HG03025 (cell line): Measurements from ENCODE around the gene RIPK3.

Experiments used
- ATAC-seq: cut with Tn5 transposase; IDR thresholded peaks from one replicate; pipeline ENCODE4 v1.9.1; 2021; ENCODE audit warnings: mild to moderate bottlenecking, moderate library complexity; ENCODE audit not compliant: unreplicated experiment, low FRiP score

The RIPK3 gene

GRCh38 chr14:24325041-24325530, 14.7 kb downstream of the RIPK3 start:
- ATAC-seq: no peak

- no peak for ATAC-seq
Observed at GRCh38 chr14:24324024-24324423, 15.8 kb downstream of the RIPK3 start.

- no peak for ATAC-seq
Observed at GRCh38 chr14:24323341-24323740, 16.4 kb downstream of the RIPK3 start.

DNA sequence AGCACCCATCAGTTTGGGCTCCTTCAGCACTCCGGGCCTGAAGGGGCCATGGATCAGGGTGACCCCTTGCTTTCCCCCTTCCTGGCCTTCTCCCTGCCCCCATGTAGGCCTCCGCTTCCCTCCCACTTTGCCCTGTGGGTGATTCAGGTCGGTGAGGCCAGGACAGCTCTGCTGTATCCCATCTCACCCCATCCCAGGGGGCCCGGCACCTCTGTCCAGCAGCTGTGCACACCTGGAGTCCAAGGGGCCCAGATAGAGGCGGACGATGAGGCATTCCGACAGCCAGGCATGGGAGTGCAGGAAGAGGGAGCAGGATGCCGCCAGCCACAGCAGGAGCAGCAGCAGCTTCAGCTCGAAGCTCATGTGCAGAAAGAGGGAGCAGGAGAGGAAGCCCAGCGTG, 17.1 kb downstream of the RIPK3 start:
- no peak for ATAC-seq

DNA sequence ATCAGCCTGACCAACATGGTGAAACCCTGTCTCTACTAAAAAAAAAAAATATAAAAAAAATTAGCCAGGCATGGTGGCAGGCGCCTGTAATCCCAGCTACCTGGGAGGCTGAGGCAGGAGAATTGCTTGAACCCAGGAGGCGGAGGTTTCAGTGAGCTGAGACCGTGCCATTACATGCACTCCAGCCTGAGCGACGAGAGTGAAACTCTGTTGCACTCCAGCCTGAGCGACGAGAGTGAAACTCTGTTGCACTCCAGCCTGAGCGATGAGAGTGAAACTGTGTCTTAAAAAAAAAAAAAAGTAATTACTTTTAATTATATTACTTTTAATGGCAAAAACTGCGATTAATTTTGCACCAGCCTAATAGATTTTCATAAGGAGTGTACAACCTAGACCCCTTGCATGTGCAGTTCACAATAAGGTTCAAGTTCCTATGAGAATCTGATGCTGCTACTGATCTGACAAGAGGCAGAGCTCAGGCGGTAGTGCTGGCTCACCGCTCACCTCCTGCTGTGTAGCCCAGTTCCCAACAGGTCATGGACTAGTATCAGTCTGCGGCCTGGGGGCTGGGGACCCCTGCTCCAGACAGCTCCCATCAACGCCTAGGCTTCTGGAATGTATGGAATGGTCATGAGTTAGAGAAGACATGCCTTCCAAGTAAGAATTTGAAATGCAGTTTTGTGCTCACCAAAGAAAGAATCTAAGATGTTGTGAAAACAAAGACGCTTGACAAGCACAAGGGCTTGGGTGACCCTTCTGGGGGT, 18.4 kb downstream of the RIPK3 start:
- ATAC-seq: no peak

- no peak for ATAC-seq
Observed at GRCh38 chr14:24317141-24317928, 22.5 kb downstream of the RIPK3 start.

DNA sequence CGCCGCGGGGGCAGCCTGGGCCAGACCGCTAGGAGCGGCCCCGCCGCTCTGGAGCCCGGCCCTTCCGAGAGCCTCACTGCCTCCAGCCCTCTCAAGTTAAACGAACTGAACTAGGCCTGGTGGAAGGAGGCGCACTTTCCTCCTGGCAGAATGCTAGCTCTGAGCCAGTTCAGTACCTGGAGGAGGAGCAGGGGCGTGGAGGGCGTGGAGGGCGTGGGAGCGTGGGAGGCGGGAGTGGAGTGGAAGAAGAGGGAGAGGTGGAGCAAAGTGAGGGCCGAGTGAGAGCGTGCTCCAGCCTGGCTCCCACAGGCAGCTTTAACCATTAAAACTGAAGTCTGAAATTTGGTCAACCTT, 23.2 kb downstream of the RIPK3 start:
- no peak for ATAC-seq

- no peak for ATAC-seq
Observed at GRCh38 chr14:24315807-24316596, 23.8 kb downstream of the RIPK3 start.

DNA sequence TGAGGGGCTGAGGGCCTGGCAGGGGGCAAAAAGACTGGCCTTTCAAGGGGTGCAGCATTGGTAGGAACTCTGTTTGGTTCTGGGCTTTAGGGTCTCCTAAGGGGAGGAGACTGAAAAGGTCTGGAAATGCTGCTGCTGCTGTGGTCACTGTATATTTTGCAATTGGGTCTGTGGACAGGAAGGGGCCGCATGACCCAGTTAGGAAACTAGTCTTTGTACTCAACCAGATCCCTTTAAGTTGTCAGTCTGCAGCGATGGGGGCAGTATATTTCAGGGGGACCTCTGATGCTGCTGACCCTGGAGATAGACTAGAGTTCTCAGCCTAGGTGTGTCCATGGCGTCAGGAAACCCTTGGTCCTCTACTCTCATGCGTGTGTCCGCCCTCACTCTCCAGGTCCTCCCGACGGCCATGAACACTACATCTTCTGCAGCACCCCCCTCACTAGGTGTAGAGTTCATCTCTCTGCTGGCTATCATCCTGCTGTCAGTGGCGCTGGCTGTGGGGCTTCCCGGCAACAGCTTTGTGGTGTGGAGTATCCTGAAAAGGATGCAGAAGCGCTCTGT, 24.5 kb downstream of the RIPK3 start:
- ATAC-seq: no peak

- ATAC-seq: no peak
Observed at GRCh38 chr14:24314377-24315193, 25.2 kb downstream of the RIPK3 start.

GRCh38 chr14:24313913-24314312, 25.9 kb downstream of the RIPK3 start:
- ATAC-seq: no peak

DNA sequence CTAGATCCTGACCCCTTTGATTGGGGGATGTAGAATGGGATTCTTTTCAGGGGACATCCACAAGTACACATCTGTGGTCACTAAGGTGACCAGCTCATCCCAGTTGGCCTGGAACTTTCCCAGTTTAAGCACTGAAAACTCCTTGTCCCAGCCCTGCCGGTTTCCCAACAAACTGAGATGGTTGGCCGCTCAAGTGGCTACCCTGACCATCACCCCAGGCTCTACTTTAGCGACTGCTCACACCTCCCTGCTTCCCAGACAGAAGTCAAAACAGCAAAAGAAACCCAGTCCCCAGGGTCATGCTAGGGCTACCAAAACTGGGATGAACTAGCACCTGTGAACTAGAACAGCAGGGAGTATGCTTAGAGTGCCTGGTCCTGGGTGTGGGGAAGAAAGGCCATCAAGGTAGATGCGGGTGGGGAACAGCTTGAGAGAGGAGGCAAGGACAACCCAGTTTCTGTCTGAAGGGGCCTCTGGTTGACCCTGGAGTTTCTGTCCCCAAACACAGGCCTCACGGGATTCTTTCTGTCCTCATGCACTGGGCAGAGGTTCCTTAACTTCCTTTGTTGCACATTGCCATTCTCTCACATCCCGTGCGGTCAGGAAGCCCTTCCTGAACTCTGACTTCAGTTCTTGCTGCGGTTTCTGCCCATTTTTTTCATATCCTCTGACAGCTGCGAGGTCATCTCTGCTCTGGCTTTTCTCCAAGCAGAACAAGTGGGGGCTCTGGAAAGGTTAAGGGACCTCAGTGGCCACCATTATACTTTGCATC, 26.9 kb downstream of the RIPK3 start:
- no peak for ATAC-seq

DNA sequence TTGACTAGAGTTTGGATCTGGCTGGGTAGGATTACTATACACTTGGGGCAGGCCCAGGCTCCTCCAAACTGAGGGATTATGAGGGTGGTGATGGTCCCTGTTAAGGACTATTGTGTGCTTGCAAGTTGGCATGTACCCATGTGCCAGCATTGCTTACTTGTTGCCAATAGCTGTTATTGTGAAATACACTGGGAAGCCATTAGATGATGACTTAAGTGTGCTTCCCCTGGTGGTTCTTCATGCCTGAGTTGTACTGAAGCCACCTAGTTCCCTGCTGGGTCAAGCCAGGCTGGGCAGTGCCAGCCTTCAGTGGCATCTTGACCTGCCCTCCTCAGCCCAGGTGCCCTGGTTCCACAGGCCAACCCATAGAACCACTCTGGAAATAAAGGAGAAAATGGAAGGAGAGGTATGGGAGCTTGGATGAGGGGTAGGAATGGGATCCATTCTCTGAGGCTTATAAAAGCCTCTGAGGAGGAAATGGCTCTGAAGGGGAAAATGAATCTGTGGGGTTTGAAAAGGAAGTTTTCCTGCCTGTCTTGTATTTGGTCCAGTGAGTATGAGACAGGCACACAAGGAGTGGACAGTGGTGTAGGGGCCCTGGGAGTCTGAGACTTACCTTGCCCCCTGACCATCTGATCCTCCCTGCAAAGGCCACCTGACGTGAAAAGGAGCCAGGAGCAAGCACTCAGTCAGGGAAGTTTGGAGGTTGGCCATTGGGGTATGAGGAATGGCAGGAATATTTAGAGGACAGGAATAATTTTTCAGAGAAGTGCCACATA, 27.8 kb downstream of the RIPK3 start:
- no peak for ATAC-seq

- ATAC-seq: peak; percentile 59
Observed at GRCh38 chr14:24310646-24311604, 28.9 kb downstream of the RIPK3 start, which contains the start of gene LTB4R. LTB4R (plus strand) TSS chr14:24311502; CDS start chr14:24315652, 4,150 bp downstream.

GRCh38 chr14:24310265-24310645, 29.5 kb downstream of the RIPK3 start:
- ATAC-seq: no peak

GRCh38 chr14:24309538-24310264, 30.1 kb downstream of the RIPK3 start, which contains the start of gene LTB4R2:
LTB4R2 (plus strand) TSS chr14:24310140; CDS start chr14:24310665, 525 bp downstream.
- no peak for ATAC-seq
